ENCODE data around the gene RPAIN. TPM values are rescaled to one million over a fixed set of nuclear protein-coding genes. Genes with fewer than 3 reads are reported as not detected.

Gene RPAIN
- total and polyA plus RNA-seq, 2 donors (not counting 3 experiments of a cell fraction or from before 2014, with no cell fraction given), result 39.3 to 55.9 TPM

DNA sequence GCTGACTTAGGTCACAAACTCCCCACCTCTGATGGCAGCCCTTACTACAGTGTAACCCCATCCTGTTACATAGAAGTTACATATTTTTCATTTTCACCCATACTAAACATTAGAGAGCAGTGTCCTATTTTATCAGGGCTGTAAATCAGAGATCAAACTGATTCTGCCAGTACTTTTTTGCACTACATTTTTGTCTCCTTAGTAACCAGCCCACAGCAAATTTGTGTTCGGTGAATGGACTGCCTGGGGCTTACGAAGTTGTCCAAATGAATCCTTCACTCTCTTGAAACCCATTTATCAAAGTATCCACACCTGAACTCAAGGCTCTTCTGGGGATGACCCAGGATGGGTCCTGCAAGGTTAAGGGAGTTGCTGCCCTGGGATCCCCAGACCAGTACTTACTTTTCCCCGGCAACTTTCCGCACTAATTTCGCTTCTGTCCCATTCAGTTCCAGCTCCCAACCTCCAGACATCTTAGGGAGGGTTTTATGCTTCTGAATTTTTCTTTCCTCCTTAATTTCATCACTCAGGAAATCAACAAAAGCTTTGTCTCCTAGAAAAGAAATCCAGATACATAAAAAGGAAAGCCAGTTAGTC lies 17.8 kb downstream of the RPAIN start:
- no peaks in the 10 kb centered on the region for H4K20me1 ChIP-seq (replicated peaks; ENCODE audit: control insufficient read depth, extremely low read depth, insufficient read depth, low read length)
- H3K36me3 ChIP-seq (ENCODE audit: control insufficient read depth in 2 of 2, extremely low read depth in 1 of 2, insufficient read depth in 2 of 2, low read length in 2 of 2), result peaks cover 12 to 19% of the 10 kb centered on the region in 2 experiments
- CTCF ChIA-PET, result interaction anchor here (3.3 kb wide), 1 partner anchor 189 kb away, joined by 41 read pairs; no protein-coding TSS in a partner anchor
- no peak for TF ChIP-seq MYC (IDR thresholded peaks at IDR 0.05; ENCODE audit: low read depth, low read length)
- TF ChIP-seq GATA2 (IDR thresholded peaks at IDR 0.05; ENCODE audit: insufficient read depth, insufficient read length, low read depth, low read length), result no peak
- no peak for TF ChIP-seq JUN (IDR thresholded peaks at IDR 0.05; ENCODE audit: borderline replicate concordance, insufficient read depth, insufficient read length, low read depth)
- TF ChIP-seq POLR2A (IDR thresholded peaks at IDR 0.05; ENCODE audit: low read depth, low read length), result no peak
- TF ChIP-seq EZH2 (IDR thresholded peaks at IDR 0.05; ENCODE audit: borderline replicate concordance, low read depth, low read length, severe bottlenecking), result no peak
- no peak for TF ChIP-seq POLR2AphosphoS5 (IDR thresholded peaks at IDR 0.05; ENCODE audit: insufficient read depth, low read depth, low read length)
- TF ChIP-seq, protein P1, sequence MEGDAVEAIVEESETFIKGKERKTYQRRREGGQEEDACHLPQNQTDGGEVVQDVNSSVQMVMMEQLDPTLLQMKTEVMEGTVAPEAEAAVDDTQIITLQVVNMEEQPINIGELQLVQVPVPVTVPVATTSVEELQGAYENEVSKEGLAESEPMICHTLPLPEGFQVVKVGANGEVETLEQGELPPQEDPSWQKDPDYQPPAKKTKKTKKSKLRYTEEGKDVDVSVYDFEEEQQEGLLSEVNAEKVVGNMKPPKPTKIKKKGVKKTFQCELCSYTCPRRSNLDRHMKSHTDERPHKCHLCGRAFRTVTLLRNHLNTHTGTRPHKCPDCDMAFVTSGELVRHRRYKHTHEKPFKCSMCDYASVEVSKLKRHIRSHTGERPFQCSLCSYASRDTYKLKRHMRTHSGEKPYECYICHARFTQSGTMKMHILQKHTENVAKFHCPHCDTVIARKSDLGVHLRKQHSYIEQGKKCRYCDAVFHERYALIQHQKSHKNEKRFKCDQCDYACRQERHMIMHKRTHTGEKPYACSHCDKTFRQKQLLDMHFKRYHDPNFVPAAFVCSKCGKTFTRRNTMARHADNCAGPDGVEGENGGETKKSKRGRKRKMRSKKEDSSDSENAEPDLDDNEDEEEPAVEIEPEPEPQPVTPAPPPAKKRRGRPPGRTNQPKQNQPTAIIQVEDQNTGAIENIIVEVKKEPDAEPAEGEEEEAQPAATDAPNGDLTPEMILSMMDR (IDR thresholded peaks at IDR 0.05; ENCODE audit: extremely low read depth in 1 of 2, insufficient read depth in 1 of 2, low read depth in 1 of 2, low read length in 2 of 2), result no peak
- TF ChIP-seq FOS (IDR thresholded peaks at IDR 0.05; ENCODE audit: borderline replicate concordance, insufficient read depth, low read length), result no peak
- TF ChIP-seq, protein P2, sequence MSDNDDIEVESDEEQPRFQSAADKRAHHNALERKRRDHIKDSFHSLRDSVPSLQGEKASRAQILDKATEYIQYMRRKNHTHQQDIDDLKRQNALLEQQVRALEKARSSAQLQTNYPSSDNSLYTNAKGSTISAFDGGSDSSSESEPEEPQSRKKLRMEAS (IDR thresholded peaks at IDR 0.05; ENCODE audit: insufficient read depth, insufficient read length), result no peak
- FAIRE-seq (peak; percentile 63), DNase-seq (ENCODE audit: low read depth, low spot score) (no peak)
- intact Hi-C loops (cut with micrococcal nuclease) (loop anchor here (2.0 kb wide), 2 partner anchors 31 to 241 kb away; partner anchors contain the start of gene DHX33), dilution Hi-C loops (cut with MboI; ENCODE audit: extremely low pct_ligation_motif_present, low sequenced_read_pairs) (no loop called here)
- no peaks in the 10 kb centered on the region for H3K9me3 ChIP-seq (replicated peaks; ENCODE audit: control insufficient read depth, insufficient read depth, low read length)
- H3K4me2 ChIP-seq (ENCODE audit: insufficient read depth, low read length), result peak overlapping the region; percentile 97
- H3K27ac ChIP-seq (ENCODE audit: insufficient read depth, low read depth, low read length), result peak overlapping the region; percentile 47
- peak overlapping the region; percentile 64 to 94 (median 68) for H3K4me3 ChIP-seq (replicated peaks in 1 of 3; ENCODE audit: insufficient read depth in 1 of 3, low read depth in 1 of 3, low read length in 3 of 3)
- POLR2A ChIA-PET, result no interaction called here
- H3K9ac ChIP-seq (replicated peaks; ENCODE audit: extremely low read depth, insufficient read depth, low read length), result peak overlapping the region; percentile 64
- peaks cover 28% of the 10 kb centered on the region for H3K79me2 ChIP-seq (ENCODE audit: control insufficient read depth, insufficient read depth, low read length)
- H3K4me1 ChIP-seq (ENCODE audit: control insufficient read depth, extremely low read depth, insufficient read depth, low read length), result peaks cover 17% of the 10 kb centered on the region
- BruUV-seq (replicated peaks), result no TSS peak
- no peaks in the 10 kb centered on the region for H3K9me1 ChIP-seq (replicated peaks; ENCODE audit: control insufficient read depth, extremely low read depth, insufficient read depth, low read length)
- H3K27me3 ChIP-seq (ENCODE audit: control insufficient read depth in 2 of 2, insufficient read depth in 2 of 2, low read length in 2 of 2), result no peaks in the 10 kb centered on the region
- H2AFZ ChIP-seq (ENCODE audit: low read depth, low read length), result no peak overlapping the region
